Loucy (cell line): ENCODE measurements around the gene GTF2F2.

Experiments
- H2AFZ ChIP-seq: fragments of 200-600 bp; sonication (generic); 2 replicates; pipeline ENCODE4 v1.6.0; 2016; ENCODE audit warnings: antibody characterized with exemption, mild to moderate bottlenecking, low read length, moderate library complexity
- H3F3A ChIP-seq: fragments of 200-600 bp; 2 replicates; pipeline ENCODE4 v1.6.0; 2016; ENCODE audit warnings: antibody characterized with exemption, low read depth, mild to moderate bottlenecking
- H3K27me3 ChIP-seq: fragments of 200-600 bp; sonication (generic); 2 replicates; pipeline ENCODE4 v1.6.1; 2014; ENCODE audit warnings: low read length, mild to moderate bottlenecking; ENCODE audit not compliant: insufficient read depth, poor library complexity, severe bottlenecking
- H3K36me3 ChIP-seq: fragments of 200-600 bp; sonication (generic); 2 replicates; pipeline ENCODE4 v1.6.1; 2016; ENCODE audit warnings: low read length; ENCODE audit not compliant: insufficient read depth
- H3K4me1 ChIP-seq: fragments of 200-600 bp; sonication (generic); 2 replicates; pipeline ENCODE4 v1.5.1; 2014; ENCODE audit warnings: low read length, mild to moderate bottlenecking; ENCODE audit not compliant: insufficient read depth, poor library complexity, severe bottlenecking
- H3K4me2 ChIP-seq: fragments of 200-600 bp; sonication (generic); 2 replicates; pipeline ENCODE4 v1.6.0; 2014; ENCODE audit warnings: antibody characterized with exemption, low read length, low read depth, mild to moderate bottlenecking; ENCODE audit not compliant: poor library complexity, severe bottlenecking
- H3K4me3 ChIP-seq: fragments of 200-600 bp; sonication (generic); 2 replicates; pipeline ENCODE4 v1.5.1; 2014; ENCODE audit warnings: low read length, mild to moderate bottlenecking, mixed read lengths; ENCODE audit not compliant: poor library complexity, severe bottlenecking
- H3K79me2 ChIP-seq: fragments of 200-600 bp; sonication (generic); 2 replicates; pipeline ENCODE4 v1.6.1; 2014; ENCODE audit warnings: low read length; ENCODE audit not compliant: insufficient read depth
- H3K9ac ChIP-seq: fragments of 200-600 bp; sonication (generic); 2 replicates; pipeline ENCODE4 v1.6.0; 2014; ENCODE audit warnings: mild to moderate bottlenecking, low read depth, low read length, moderate library complexity; ENCODE audit not compliant: poor library complexity, severe bottlenecking
- H3K9me2 ChIP-seq: fragments of 200-600 bp; sonication (generic); replicated peaks from 2 replicates; pipeline ENCODE4 v1.6.1; 2016; ENCODE audit warnings: low read depth, low read length, mixed read lengths
- H3K9me3 ChIP-seq: fragments of 200-600 bp; sonication (generic); 2 replicates; pipeline ENCODE4 v1.6.1; 2014; ENCODE audit warnings: mild to moderate bottlenecking, antibody characterized with exemption, low read length, low read depth; ENCODE audit not compliant: insufficient read depth
- H4K20me1 ChIP-seq: fragments of 200-600 bp; sonication (generic); 2 replicates; pipeline ENCODE4 v1.6.0; 2014; ENCODE audit warnings: antibody characterized with exemption, low read length, mild to moderate bottlenecking; ENCODE audit not compliant: insufficient read depth, poor library complexity, severe bottlenecking
- CTCF ChIP-seq: fragments of 200-600 bp; sonication (generic); conservative IDR thresholded peaks from 2 replicates; pipeline ENCODE4 v1.5.1; 2014; ENCODE audit warnings: mild to moderate bottlenecking, antibody characterized with exemption, low read length
- EZH2phosphoT487 ChIP-seq: fragments of 200-600 bp; IDR thresholded peaks from 2 replicates; pipeline ENCODE4 v1.6.1; 2018; ENCODE audit warnings: antibody characterized with exemption, mild to moderate bottlenecking, moderate library complexity, borderline replicate concordance

The GTF2F2 gene

GRCh38 chr13:45303026-45303425, 182.7 kb downstream of the GTF2F2 start:
- Histone ChIP-seq H3K27me3 (no peaks in the 10 kb centered on the region), H3K4me1 (peaks cover 14% of the 10 kb centered on the region), H2AFZ (no peak overlapping the region), H3K4me2 (no peak overlapping the region), H3K9me2 (no peaks in the 10 kb centered on the region), H3K4me3 (no peak overlapping the region), H3F3A (no peaks in the 10 kb centered on the region), H3K9me3 (no peaks in the 10 kb centered on the region), H3K9ac (no peak overlapping the region), H3K79me2 (no peaks in the 10 kb centered on the region), H3K36me3 (no peaks in the 10 kb centered on the region), H4K20me1 (no peaks in the 10 kb centered on the region)
- TF ChIP-seq EZH2phosphoT487: no peak
- TF ChIP-seq CTCF: no peak

GRCh38 chr13:45303866-45304265, 183.6 kb downstream of the GTF2F2 start:
- no peak overlapping the region for H3K4me3 ChIP-seq
- no peak overlapping the region for H3K4me2 ChIP-seq
- no peaks in the 10 kb centered on the region for H4K20me1 ChIP-seq
- no peak for TF ChIP-seq EZH2phosphoT487
- TF ChIP-seq CTCF: no peak
- peaks cover 10% of the 10 kb centered on the region for H3K4me1 ChIP-seq
- no peaks in the 10 kb centered on the region for H3K79me2 ChIP-seq
- no peak overlapping the region for H3K9ac ChIP-seq
- no peaks in the 10 kb centered on the region for H3K36me3 ChIP-seq
- H3F3A ChIP-seq: no peaks in the 10 kb centered on the region
- H3K9me2 ChIP-seq: no peaks in the 10 kb centered on the region
- no peaks in the 10 kb centered on the region for H3K9me3 ChIP-seq
- H2AFZ ChIP-seq: no peak overlapping the region
- no peaks in the 10 kb centered on the region for H3K27me3 ChIP-seq

GRCh38 chr13:45305079-45305478, 184.8 kb downstream of the GTF2F2 start:
- no peak overlapping the region for H3K4me2 ChIP-seq
- no peaks in the 10 kb centered on the region for H3K9me2 ChIP-seq
- H2AFZ ChIP-seq: no peak overlapping the region
- no peak overlapping the region for H3K4me3 ChIP-seq
- no peaks in the 10 kb centered on the region for H4K20me1 ChIP-seq
- no peak overlapping the region for H3K9ac ChIP-seq
- no peaks in the 10 kb centered on the region for H3K36me3 ChIP-seq
- H3F3A ChIP-seq: no peaks in the 10 kb centered on the region
- no peaks in the 10 kb centered on the region for H3K79me2 ChIP-seq
- no peaks in the 10 kb centered on the region for H3K27me3 ChIP-seq
- no peak for TF ChIP-seq CTCF
- TF ChIP-seq EZH2phosphoT487: no peak
- peaks cover 13% of the 10 kb centered on the region for H3K4me1 ChIP-seq
- H3K9me3 ChIP-seq: no peaks in the 10 kb centered on the region
